ENCODE data around the gene ATP1A4. TPM values are rescaled to one million over a fixed set of nuclear protein-coding genes. Genes with fewer than 3 reads are reported as not detected.

ATP1A4 gene
- total RNA-seq, 1 experiment from 2014 or later = not detected

DNA sequence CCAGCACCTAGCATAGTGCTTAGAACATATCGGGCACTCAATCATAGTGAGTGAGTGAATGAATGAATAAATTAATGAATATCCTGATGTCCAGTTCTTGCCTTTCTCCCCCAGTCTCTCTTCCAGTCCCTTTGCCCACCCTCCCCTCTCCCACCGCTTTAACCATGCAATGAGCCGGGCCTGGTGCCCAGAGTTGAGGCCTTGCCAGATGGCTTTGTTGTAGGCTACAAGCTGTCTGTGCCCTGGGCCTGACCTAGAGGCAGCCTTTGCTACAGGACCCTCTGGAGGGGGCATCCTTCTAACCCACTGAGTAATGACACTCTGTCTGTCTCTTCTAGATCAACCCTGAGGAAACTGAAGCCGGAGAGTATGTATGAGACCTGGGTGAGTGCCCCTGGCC lies 45.8 kb downstream of the ATP1A4 start:
- CTCF ChIA-PET = no interaction called here

DNA sequence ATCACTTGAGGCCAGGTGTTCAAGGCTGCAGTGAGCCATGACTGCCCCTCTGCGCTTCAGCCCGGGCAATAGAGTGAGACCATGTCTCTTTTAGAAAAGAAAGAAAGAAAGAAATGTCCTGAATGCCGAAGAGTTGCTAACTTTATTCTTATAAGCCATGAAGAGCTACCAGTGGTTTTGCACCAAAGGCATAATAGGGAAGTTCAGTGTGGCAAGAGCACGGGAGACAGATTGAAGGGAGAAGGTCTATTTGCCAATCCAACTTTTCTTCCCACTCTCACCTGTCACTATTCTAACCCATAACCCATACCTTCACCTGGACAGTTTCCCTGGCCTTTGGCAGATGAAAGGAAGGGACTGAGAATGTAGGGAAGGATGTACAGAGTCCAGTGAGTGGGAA lies 49.4 kb downstream of the ATP1A4 start:
- Histone ChIP-seq H3K4me1 (ENCODE audit: control insufficient read depth, insufficient read depth, low read length) (peaks cover 6% of the 10 kb centered on the region), H3K27ac (ENCODE audit: low read length) (no peak overlapping the region), H3K9me3 (ENCODE audit: control insufficient read depth, insufficient read depth, low read depth, low read length) (no peaks in the 10 kb centered on the region), H3K4me3 (ENCODE audit: low read depth in 2 of 2, low read length in 2 of 2) (no peak overlapping the region), H3K36me3 (ENCODE audit: control insufficient read depth, insufficient read depth, low read length) (no peaks in the 10 kb centered on the region), H3K27me3 (ENCODE audit: control insufficient read depth, insufficient read depth, low read length) (no peaks in the 10 kb centered on the region)
- TF ChIP-seq POLR2AphosphoS5 (IDR thresholded peaks at IDR 0.05; ENCODE audit: low read depth, low read length) = no peak
- TF ChIP-seq TCF7L2 (IDR thresholded peaks at IDR 0.05; ENCODE audit: low read depth, low read length) = no peak
- TF ChIP-seq, protein P1, sequence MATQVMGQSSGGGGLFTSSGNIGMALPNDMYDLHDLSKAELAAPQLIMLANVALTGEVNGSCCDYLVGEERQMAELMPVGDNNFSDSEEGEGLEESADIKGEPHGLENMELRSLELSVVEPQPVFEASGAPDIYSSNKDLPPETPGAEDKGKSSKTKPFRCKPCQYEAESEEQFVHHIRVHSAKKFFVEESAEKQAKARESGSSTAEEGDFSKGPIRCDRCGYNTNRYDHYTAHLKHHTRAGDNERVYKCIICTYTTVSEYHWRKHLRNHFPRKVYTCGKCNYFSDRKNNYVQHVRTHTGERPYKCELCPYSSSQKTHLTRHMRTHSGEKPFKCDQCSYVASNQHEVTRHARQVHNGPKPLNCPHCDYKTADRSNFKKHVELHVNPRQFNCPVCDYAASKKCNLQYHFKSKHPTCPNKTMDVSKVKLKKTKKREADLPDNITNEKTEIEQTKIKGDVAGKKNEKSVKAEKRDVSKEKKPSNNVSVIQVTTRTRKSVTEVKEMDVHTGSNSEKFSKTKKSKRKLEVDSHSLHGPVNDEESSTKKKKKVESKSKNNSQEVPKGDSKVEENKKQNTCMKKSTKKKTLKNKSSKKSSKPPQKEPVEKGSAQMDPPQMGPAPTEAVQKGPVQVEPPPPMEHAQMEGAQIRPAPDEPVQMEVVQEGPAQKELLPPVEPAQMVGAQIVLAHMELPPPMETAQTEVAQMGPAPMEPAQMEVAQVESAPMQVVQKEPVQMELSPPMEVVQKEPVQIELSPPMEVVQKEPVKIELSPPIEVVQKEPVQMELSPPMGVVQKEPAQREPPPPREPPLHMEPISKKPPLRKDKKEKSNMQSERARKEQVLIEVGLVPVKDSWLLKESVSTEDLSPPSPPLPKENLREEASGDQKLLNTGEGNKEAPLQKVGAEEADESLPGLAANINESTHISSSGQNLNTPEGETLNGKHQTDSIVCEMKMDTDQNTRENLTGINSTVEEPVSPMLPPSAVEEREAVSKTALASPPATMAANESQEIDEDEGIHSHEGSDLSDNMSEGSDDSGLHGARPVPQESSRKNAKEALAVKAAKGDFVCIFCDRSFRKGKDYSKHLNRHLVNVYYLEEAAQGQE (IDR thresholded peaks at IDR 0.05; ENCODE audit: insufficient read depth in 1 of 2, low read depth in 2 of 2, low read length in 1 of 2) = no peak
- TF ChIP-seq, protein P2, sequence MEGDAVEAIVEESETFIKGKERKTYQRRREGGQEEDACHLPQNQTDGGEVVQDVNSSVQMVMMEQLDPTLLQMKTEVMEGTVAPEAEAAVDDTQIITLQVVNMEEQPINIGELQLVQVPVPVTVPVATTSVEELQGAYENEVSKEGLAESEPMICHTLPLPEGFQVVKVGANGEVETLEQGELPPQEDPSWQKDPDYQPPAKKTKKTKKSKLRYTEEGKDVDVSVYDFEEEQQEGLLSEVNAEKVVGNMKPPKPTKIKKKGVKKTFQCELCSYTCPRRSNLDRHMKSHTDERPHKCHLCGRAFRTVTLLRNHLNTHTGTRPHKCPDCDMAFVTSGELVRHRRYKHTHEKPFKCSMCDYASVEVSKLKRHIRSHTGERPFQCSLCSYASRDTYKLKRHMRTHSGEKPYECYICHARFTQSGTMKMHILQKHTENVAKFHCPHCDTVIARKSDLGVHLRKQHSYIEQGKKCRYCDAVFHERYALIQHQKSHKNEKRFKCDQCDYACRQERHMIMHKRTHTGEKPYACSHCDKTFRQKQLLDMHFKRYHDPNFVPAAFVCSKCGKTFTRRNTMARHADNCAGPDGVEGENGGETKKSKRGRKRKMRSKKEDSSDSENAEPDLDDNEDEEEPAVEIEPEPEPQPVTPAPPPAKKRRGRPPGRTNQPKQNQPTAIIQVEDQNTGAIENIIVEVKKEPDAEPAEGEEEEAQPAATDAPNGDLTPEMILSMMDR (IDR thresholded peaks at IDR 0.05) = no peak
- TF ChIP-seq SIN3A (IDR thresholded peaks at IDR 0.05; ENCODE audit: borderline replicate concordance, insufficient read depth, low read depth, low read length) = no peak
- intact Hi-C loops (cut with micrococcal nuclease; ENCODE audit: unreplicated experiment) (no loop called here), in situ Hi-C loops (cut with HindIII; ENCODE audit: low pct_unique_long_range_greater_than_20kb, low sequenced_read_pairs) (no loop called here)
- ATAC-seq = no peak
- CTCF ChIA-PET = no interaction called here
- POLR2A ChIA-PET = no interaction called here
- no TSS peak for BruUV-seq (replicated peaks)
- DNase-seq (ENCODE audit: low read depth, low spot score) = no peak

More for the DNA sequence above, 45.8 kb downstream of the ATP1A4 start:
- DNase-seq (ENCODE audit: low read depth, low spot score) (no peak), ATAC-seq (no peak)
- no TSS peak for BruUV-seq (replicated peaks)
- Histone ChIP-seq H3K9me3 (ENCODE audit: control insufficient read depth, insufficient read depth, low read depth, low read length) (no peaks in the 10 kb centered on the region), H3K27me3 (ENCODE audit: control insufficient read depth, insufficient read depth, low read length) (no peaks in the 10 kb centered on the region), H3K27ac (ENCODE audit: low read length) (no peak overlapping the region), H3K4me1 (ENCODE audit: control insufficient read depth, insufficient read depth, low read length) (peaks cover 7% of the 10 kb centered on the region; the same call in 1 of the 2 replicates), H3K4me3 (ENCODE audit: low read depth in 2 of 2, low read length in 2 of 2) (no peak overlapping the region), H3K36me3 (ENCODE audit: control insufficient read depth, insufficient read depth, low read length) (no peaks in the 10 kb centered on the region)
- POLR2A ChIA-PET = no interaction called here
- in situ Hi-C loops (cut with HindIII; ENCODE audit: low pct_unique_long_range_greater_than_20kb, low sequenced_read_pairs) (no loop called here), intact Hi-C loops (cut with micrococcal nuclease; ENCODE audit: unreplicated experiment) (loop anchor here (10.0 kb wide), 1 partner anchor 92 kb away; no protein-coding TSS in a partner anchor)
- TF ChIP-seq SIN3A (IDR thresholded peaks at IDR 0.05; ENCODE audit: borderline replicate concordance, insufficient read depth, low read depth, low read length) = no peak
- no peak for TF ChIP-seq TCF7L2 (IDR thresholded peaks at IDR 0.05; ENCODE audit: low read depth, low read length)

DNA sequence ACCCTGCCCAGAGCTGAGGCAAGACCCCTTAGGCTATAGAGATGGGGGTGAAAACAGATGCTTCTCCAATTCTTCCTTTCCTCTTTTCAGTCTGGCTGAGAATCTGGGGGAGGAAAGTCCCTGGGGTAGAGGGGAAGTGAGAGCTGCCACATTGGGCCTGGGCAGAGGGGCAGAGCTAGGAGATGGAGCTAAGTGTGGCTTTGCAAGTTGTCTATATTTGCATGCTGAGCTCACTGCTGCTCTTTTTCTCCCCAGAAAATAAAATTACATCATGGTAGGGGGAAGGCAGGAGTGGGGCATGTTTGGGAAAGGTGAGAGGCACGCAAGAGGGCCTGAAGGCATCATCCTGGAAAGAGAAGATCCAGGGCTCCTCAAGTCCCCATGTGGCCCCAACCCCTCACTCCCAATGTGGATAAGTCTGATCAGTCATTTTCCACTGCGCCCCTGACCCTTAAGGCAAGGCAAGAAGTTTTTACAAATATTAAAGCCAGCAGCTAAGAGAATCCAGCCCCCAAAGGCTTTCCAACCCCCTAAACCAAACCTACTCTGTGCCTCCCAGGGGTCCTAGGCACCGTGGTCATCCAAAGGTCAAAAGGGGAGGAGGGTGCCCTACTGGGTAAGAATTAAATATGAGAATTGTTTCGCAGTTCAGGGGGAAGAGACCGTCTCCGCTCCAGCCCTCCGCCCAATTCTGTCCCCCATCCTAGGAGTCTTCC lies 53.3 kb downstream of the ATP1A4 start:
- H3K27me3 ChIP-seq (ENCODE audit: control insufficient read depth, insufficient read depth, low read length) = no peaks in the 10 kb centered on the region
- CTCF ChIA-PET = no interaction called here
- BruUV-seq (replicated peaks) = no TSS peak
- POLR2A ChIA-PET = no interaction called here
- in situ Hi-C loops (cut with HindIII; ENCODE audit: low pct_unique_long_range_greater_than_20kb, low sequenced_read_pairs) (no loop called here), intact Hi-C loops (cut with micrococcal nuclease; ENCODE audit: unreplicated experiment) (no loop called here)
- H3K4me1 ChIP-seq (ENCODE audit: control insufficient read depth, insufficient read depth, low read length) = peaks cover 15% of the 10 kb centered on the region
- peak; percentile 16; the same call in 1 of the 2 replicates for ATAC-seq
- peak overlapping the region; percentile 83 for H3K27ac ChIP-seq (ENCODE audit: low read length)
- DNase-seq (ENCODE audit: low read depth, low spot score) = no peak
- H3K4me3 ChIP-seq (ENCODE audit: low read depth in 2 of 2, low read length in 2 of 2) = peak overlapping the region; percentile 33 to 61
- no peaks in the 10 kb centered on the region for H3K36me3 ChIP-seq (ENCODE audit: control insufficient read depth, insufficient read depth, low read length)
- TF ChIP-seq TCF7L2 (IDR thresholded peaks at IDR 0.05; ENCODE audit: low read depth, low read length) (no peak), POLR2AphosphoS5 (IDR thresholded peaks at IDR 0.05; ENCODE audit: low read depth, low read length) (no peak), SIN3A (IDR thresholded peaks at IDR 0.05; ENCODE audit: borderline replicate concordance, insufficient read depth, low read depth, low read length) (no peak)
- TF ChIP-seq, protein P1 (IDR thresholded peaks at IDR 0.05; ENCODE audit: insufficient read depth in 1 of 2, low read depth in 2 of 2, low read length in 1 of 2) = no peak
- TF ChIP-seq, protein P2 (IDR thresholded peaks at IDR 0.05) = no peak
- H3K9me3 ChIP-seq (ENCODE audit: control insufficient read depth, insufficient read depth, low read depth, low read length) = no peaks in the 10 kb centered on the region

Measured in Panc1 (cell line).